H1 (cell line): ENCODE results near the gene GPR155. TPM values are rescaled to one million over a fixed set of nuclear protein-coding genes. Genes with fewer than 3 reads are reported as not detected.

Experiments
- CHD2 ChIP-seq: IDR thresholded peaks from 2 replicates; pipeline ENCODE4 v1.6.1; 2012; ENCODE audit warnings: low read length, improper control_type of control experiment
- CTBP2 ChIP-seq: IDR thresholded peaks from 2 replicates; pipeline ENCODE4 v1.7.0; 2011; ENCODE audit warnings: borderline replicate concordance, mild to moderate bottlenecking, moderate library complexity, mixed read lengths, low read length; ENCODE audit not compliant: insufficient read depth, insufficient read length
- EGR1 ChIP-seq: IDR thresholded peaks from 2 replicates; pipeline ENCODE4 v1.6.1; 2011; ENCODE audit warnings: low read depth, low read length, borderline replicate concordance
- KDM4A ChIP-seq: IDR thresholded peaks from one replicate; pipeline ENCODE4 v1.7.1; 2012; ENCODE audit warnings: low read depth, mild to moderate bottlenecking, moderate library complexity, low read length, inconsistent platforms; ENCODE audit not compliant: severe bottlenecking
- SIX5 ChIP-seq: IDR thresholded peaks from 2 replicates; pipeline ENCODE4 v1.6.1; 2011; ENCODE audit warnings: mild to moderate bottlenecking, low read depth, low read length
- SP4 ChIP-seq: IDR thresholded peaks from 2 replicates; pipeline ENCODE4 v1.6.1; 2012; ENCODE audit warnings: low read length, inconsistent platforms
- TEAD4 ChIP-seq: IDR thresholded peaks from 2 replicates; pipeline ENCODE4 v1.6.1; 2012; ENCODE audit warnings: low read depth, low read length, inconsistent platforms, mixed read lengths
- polyA plus RNA-seq, 7 experiments: library from polyadenylated mRNA; depleted of rRNA in 3 of 7; stranded (reverse) in 5 of 7; unstranded in 2 of 7; fragments of >200 nt in 5 of 7; fragments of 200-250 nt in 2 of 7; gene quantifications; 1 replicate in 5 of 7; 2 replicates in 1 of 7; 4 replicates in 1 of 7; pipeline versions ENCODE4 v1.2.1 to v1.2.3, GENCODE V29; 2011 to 2013; ENCODE audit warnings: missing spikeins in 2 of 7, mixed read lengths in 2 of 7
- total RNA-seq: library from RNA; stranded (reverse); fragmentation: NEBNext Ultra II Directional; extraction: Animal tissue kit (Norgen Biotek cat#: 25700); gene quantifications from 2 replicates; pipeline ENCODE4 v1.2.1, GENCODE V29; 2021
- TF ChIP-seq, protein P1 (sequence below): IDR thresholded peaks from 2 replicates; pipeline ENCODE4 v1.6.1; 2011; ENCODE audit warnings: low read depth, mild to moderate bottlenecking, low read length; ENCODE audit not compliant: insufficient read depth

Gene GPR155
- total and polyA plus RNA-seq, 2 of the 8 experiments (the other 6 are each of a cell fraction or from before 2014, with no cell fraction given): 0.26 to 2.1 TPM

DNA sequence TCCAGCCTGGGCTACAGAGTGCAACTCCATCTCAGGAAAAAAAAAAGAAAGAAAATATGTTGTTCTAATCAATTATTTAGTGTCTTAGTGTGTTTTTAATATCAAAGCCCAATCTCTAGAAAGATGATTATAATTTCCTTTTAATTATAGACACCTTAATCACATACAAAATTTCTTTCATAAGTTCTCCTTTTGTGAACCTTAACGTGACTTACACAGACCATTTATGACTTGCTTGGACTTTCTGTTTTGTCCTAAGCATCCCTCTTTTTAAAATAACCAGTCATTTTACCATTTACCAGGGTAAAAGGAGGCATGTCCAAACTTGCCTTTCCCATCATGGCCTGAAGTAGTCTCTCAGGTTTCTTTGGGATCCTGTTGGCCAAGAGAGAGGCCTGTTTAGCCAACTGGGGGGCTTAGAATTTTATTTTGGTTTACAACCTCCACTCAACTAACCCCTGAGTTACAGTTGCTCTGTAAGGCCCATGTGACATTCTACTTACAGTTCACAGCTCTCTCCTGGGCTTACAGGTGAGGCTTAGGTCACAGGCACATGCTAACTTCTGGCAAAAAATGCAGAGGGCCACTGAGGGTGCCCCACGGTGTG, 23.9 kb upstream of the GPR155 start (continued):
- no peak for TF ChIP-seq KDM4A
- no peak for TF ChIP-seq EGR1
- TF ChIP-seq, protein P1, sequence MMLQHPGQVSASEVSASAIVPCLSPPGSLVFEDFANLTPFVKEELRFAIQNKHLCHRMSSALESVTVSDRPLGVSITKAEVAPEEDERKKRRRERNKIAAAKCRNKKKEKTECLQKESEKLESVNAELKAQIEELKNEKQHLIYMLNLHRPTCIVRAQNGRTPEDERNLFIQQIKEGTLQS: no peak
- TF ChIP-seq SIX5: no peak
- TF ChIP-seq CHD2: no peak
- no peak for TF ChIP-seq SP4
- TF ChIP-seq CTBP2: no peak
- TF ChIP-seq TEAD4: no peak
